ENCODE measurements around the gene SNRPA1.

The SNRPA1 gene

GRCh38 chr15:101318839-101319238, 23.8 kb upstream of the SNRPA1 start:
- DNase-seq = no peak

GRCh38 chr15:101318147-101318819, 23.2 kb upstream of the SNRPA1 start:
- DNase-seq = no peak

GRCh38 chr15:101317336-101317872, 22.4 kb upstream of the SNRPA1 start:
- DNase-seq = no peak

GRCh38 chr15:101316529-101316928, 21.5 kb upstream of the SNRPA1 start:
- DNase-seq = no peak

- DNase-seq = no peak
Measured at GRCh38 chr15:101315736-101316135, 20.7 kb upstream of the SNRPA1 start.

GRCh38 chr15:101314336-101315125, 19.5 kb upstream of the SNRPA1 start:
- no peak for DNase-seq

- no peak for DNase-seq
Measured at GRCh38 chr15:101313041-101313761, 18.2 kb upstream of the SNRPA1 start.

GRCh38 chr15:101310508-101310907, 15.5 kb upstream of the SNRPA1 start:
- DNase-seq = no peak

GRCh38 chr15:101310161-101310480, 15.1 kb upstream of the SNRPA1 start:
- DNase-seq = no peak

GRCh38 chr15:101309436-101310160, 14.6 kb upstream of the SNRPA1 start:
- no peak for DNase-seq

GRCh38 chr15:101308604-101309435, 13.8 kb upstream of the SNRPA1 start:
- DNase-seq = no peak

GRCh38 chr15:101307897-101308603, 13.0 kb upstream of the SNRPA1 start:
- DNase-seq = no peak

- DNase-seq = no peak
Measured at GRCh38 chr15:101307048-101307896, 12.2 kb upstream of the SNRPA1 start.

GRCh38 chr15:101306341-101307047, 11.4 kb upstream of the SNRPA1 start:
- no peak for DNase-seq

GRCh38 chr15:101305820-101306255, 10.8 kb upstream of the SNRPA1 start:
- DNase-seq = no peak

GRCh38 chr15:101303408-101303807, 8.4 kb upstream of the SNRPA1 start:
- DNase-seq = no peak

- no peak for DNase-seq
Measured at GRCh38 chr15:101296418-101297405, 1.7 kb upstream of the SNRPA1 start.

- no peak for DNase-seq
Measured at GRCh38 chr15:101295607-101296161, 636 bp upstream of the SNRPA1 start.

Measured in right forelimb (tissue), 1 donor.